Left forelimb (tissue), 1 donor: ENCODE results near the gene MYORG.

ENCODE experiments used
- DNase-seq: peaks from one replicate; pipeline ENCODE4 v3.0.0-alpha.2; 2018; ENCODE audit warnings: low spot score

Gene MYORG

DNA sequence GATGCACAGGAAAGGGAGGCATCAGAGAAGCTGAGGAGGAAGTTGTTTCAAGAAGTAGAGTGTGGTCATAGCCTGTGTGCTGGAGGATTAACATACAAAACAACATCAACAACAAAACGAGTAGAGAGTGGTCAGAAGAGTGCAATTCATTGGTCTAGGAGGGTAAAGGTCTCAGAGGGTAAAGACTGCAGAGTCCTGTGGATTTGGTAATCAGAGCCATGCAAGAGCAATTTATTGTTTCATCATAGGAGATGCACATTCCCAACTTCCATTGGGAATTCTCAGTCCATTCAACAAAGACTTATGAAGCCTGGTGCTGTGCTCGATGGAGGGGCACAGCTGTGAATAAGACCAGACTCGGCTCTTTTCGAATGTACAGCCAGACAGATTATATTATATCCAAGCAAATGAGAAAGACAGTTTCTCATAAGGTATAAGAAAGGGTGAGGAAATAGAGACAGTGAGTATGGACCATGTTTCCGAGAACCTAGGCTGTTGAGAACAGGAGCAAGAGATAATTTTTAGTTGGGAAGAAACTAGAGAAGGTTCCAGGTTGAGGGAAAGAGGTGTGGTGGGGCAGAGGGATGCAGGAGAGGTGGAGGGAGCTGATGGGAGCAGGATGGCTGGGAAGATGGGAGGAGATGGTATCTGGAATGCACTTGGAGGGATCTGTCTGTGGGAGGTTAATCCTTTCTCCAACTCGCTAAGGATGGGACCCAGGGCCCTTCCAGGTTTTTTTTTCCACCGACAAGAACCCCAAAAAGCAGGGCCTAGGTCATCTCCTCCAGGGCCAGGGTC lies 7.9 kb upstream of the MYORG start:
- DNase-seq = no peak

DNA sequence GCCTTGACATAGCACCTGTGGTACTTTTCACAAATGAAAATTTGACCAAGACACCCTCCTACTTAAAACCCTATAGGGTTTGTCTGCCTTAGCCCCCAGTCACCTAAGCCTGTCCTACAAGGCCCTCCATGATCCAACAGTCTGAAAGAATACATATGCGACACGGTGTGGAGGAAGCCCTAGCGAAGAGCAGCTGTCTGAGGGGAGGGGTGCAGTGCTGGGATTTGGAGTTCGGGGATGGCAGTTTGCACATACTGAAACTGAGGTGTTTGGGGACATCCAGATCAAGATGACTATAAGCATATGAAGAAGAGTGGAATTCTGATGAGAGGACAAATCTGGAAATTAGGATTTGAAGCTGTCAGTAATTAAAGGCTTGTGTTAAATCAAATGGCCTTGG lies 7.2 kb upstream of the MYORG start:
- DNase-seq = no peak

DNA sequence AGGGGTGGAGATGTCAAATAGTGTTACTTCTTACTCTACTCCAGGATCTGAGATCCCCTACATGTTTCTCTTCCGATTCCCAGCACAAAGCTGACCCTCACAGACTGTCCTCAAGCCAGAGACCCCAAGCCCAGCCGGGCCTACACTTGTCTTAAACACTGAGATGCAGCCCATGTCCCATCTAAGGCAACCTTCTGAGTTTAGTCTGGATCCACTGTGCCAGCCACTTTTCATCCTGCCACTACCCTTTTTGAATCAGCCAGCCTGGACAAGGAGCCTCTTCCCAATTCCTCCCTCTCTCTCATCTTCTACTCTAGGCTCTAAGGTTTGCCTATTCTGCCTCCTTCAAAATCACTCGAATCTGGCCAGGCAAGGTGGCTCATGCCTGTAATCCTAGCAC lies 6.2 kb upstream of the MYORG start:
- no peak for DNase-seq

DNA sequence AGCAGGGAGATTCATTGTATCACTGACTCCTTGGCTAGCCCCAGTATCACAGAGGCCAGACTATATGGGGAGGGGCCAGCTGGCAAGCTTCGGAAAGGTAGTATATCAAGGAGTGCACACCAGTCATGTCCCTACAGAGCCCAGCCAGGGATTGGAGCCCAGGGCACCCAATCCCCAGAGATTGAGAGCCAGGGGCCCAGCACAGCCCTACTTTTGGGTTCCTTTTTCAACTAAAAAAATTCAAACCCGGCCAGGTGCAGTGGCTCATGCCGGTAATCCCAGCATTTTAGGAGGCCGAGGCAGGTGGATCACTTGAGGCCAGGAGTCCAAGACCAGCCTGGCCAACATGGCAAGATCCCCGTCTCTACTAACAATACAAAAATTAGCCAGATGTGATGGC lies 5.4 kb upstream of the MYORG start:
- no peak for DNase-seq

DNA sequence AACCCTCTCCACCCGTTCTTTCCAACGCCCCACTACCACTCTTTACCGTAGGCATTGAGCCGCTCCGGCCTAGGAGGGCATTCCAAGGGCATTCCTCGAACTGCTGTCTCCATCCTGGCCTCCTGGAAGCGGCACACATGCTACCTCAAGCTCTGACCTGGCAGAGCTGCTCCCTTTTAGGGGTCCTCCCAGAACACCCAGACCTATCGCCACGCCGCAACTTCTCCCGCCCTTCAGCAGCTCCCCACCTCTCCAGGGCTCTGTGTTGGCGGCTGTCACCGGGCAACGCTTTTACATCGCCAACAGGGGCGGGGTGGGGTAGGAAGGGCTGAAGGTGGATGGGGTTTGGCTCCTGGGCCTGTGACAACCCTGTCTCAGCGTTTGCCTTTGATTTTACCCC lies 4.6 kb upstream of the MYORG start:
- DNase-seq = no peak

DNA sequence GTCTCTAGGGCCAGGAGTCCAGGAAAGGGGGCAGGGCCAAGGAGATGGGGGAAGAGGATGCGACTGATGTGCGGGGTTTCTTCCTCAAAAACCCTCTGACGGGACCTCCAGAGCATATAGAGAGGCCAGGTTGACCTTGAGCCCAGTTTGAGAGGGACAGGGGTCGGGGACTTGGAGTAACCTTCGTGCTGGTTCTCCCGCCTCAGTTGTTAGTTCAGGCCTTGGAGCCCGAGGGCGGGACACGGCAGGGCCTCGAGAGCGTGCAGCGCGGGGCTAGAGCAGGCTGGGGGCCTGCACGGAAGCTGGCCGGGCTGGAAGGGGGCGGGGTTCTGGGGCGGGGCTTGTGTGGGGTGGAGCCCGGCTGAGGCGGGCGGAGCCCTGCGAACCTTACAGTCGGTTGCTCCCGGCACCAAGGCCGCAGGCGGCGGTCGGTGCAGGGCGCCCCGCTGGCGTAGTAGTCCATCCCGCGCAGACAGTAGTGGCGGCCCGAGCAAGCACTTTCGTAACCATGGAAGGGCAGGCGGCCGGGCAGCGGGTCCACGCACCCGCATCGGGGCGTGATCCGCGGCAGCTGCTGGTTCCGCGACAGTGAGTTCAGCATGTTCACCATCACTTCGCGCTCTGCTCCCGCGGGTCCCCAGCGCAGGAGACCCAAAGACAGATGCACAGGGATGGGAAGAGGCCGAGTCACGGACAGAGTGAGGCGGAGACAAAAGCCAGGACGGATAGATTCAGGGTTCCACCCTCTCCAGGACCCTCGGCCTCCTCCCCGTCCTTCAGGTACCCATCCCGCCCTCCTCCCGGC lies 4.0 kb upstream of the MYORG start:
- peak; percentile 88 for DNase-seq

DNA sequence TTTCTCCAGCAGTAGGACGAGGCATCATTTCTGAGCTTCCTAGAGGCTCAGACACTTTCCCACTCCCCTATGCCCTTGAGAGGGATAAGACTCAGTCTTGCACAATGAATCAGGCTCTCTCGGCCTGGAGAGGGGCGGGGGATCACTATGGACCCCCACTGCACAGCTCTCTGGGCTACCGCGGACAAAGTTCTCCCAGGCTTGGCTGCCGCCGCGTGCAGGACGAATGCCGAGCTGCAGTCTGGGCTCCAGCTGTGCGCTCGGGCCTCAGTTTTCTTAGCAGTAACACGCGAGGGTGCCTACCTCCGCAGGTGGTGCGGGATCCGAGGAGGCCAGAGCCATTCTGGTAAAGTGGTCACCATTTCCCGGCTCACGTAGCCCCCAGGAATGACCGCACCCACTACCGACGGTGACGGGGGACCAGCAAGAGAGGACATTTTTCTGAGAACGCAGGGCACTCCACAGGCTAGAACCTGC lies 3.4 kb upstream of the MYORG start:
- DNase-seq = no peak

DNA sequence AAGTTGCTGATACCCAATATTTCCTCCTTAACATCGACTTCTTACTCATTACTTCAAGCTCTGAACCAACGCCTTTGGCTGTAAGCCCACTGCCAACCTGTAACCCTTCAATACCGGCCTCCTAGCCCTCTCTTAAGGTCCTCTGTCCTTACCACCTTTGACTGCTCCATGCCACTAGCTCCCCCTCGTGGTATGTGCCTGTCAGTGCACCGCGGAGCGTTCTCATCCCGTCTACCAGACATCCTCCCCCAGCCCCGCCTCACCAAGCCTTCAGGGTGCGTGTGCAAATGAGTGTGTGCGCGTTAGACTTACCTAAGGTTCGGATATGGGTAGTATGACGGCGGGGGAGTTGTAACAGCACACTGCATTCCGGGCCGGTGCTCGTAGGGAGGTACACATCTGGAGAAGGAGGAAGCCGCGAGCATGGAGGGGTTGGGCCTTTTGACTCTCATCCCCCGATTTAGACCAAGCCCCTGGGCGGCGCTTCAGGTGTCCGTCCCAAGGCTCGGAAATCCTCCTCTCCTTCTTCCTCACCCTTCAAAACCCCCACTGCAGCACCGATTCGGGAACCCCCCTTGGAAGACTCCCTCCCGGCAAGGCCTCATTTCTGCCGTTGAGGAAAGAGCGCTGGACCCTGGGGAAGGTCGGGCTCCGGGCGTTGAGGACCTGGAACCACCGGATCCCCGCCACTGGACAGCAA lies 2.8 kb upstream of the MYORG start:
- peak; percentile 88 for DNase-seq

DNA sequence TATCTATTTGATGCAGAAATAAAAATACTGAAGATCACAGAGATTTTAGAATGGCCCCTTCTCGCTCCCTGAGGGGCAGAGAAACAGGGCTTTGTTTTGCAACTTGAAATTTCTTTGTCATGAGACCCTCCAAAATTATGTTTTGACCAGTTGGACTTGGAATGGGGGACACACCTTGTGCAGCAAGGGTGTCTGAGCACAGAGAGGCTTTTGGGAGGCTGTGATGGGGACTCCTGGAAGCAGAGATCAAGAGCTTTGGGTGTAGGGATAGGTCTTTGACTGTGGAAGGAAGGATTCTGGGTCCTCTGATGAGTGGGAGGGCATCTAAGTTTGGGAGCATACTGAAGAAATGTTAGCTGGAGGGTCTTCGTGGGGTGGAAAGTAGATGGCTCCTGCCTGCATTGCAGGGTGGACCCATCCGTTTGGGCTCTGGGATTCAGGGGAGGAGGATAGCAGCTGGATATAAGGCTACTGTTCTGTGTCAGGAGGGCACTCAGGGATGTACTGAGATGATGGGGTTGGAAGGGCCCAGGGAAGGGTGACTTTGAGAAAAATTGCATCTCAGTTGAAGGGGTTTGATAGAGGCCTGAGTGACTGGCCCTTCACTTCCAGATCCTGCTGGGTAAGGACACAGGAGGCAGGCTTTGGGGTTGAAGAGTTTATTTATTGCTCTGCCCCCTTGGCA lies 1.8 kb upstream of the MYORG start:
- DNase-seq = no peak

DNA sequence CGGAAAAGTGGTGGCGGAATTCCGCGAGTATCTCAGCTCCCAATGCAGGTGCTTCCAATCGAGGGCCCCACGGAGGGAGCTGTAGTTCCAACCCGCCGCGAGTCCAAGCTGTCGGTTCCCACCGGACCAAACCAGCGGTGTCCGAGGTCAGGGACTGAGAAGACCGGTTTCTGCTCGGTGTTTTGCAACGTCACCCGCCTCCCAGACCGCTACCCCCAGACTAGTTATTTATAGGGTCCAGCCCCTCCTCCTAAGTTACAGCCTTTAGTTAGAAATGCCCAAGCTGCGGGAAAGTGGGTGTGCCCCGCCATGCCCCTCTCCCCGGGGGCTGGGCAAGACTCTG lies 677 bp upstream of the MYORG start:
- no peak for DNase-seq

DNA sequence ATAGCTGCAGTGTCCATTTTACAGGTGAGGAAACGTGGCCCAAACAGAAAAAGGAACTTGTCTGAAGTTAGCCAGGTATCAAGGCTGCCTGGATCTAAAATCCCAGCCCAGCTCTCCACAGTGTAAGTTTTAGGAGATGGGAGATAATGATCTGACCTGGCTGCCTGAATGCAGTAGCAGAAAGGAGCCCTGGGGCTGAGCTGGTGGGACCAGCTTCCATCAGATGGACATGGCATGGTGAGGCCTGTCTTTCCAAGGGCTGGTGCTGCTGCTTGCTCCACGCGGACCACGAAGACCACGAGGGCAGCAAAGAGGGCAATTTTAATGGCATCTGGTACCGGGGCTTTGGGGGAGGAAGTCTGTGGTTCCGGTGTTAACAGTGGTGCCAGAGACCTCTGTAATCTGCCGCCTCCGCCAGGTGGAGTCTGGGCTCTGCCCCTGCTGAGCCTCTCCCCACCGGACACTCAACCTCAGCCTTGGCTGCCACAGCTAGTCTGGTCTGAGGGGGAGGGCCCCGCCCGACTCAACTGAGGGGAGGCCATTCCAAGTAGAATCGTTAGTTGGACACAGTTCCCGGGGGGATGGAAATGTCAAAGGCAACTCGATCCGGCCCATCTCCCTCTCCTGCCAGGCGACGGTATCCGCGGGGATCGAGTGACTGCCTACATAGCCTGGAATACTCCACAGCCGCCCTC lies 650 bp downstream of the MYORG start:
- DNase-seq = no peak

DNA sequence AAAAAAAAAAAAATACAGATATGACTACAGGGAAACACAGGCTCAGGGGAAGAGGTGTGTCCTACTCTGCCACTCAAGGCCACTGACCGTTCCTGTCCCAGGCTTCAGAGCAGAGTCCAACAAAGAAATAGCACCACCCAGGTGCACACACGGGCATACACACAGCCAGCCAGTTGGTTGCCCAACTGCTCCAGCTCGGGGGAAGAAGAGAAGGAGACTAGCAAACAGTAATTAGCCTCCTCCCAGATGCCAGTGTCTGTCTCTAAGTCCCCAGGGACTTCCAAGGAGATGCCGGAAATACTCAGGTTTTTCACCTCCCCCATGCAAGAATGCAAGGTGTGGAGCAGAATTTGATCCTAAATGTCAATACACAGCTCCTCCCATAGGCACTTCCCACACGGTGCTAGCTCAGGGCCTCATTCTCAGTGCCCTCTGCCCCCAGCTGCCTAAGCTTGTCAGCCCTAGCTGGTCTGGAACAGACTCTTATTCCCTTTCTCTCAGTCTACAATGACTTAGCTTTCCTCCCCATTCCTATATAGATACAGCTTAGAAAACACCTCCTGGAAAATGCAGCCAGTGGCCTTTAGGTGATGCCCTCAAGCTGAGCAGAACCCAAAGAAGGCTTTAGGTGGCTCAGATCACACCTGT lies 1.7 kb downstream of the MYORG start:
- no peak for DNase-seq

DNA sequence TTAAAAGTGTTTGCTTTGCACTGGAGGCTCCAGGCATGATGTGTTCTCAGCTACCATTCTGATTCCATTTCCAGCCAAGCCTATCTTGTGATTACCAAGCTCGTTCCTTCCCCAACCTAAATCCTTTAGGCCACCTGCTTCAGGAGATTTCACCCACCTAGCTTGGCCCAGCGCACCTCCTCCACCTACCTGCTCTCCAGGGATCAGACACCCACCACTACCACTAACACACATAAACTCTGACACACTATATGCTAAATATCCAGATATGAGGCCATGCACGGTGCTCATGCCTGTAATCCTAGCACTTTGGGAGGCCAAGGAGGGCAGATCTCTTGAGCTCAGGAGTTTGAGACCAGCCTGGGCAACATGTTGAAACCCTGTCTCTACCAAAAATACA lies 2.4 kb downstream of the MYORG start:
- no peak for DNase-seq

DNA sequence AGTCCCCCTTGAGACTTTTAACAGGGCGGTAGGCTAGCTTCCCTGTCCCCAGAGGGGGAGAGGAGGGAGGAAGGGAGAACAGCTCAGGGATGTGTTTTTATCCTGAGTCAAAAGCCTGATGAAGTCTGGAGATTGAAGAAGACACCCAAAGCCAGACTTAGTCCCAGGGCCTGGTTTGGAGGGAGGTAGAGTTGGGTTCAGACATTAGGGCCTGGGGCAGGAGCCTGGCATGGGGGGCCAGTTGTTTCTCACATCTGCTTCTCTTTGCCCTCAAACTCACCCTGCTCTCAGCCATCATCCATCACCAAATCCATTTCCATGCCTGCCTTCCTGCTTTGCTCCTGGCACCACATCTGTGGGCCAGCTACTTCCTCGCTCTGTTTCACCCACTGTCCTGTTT lies 2.9 kb downstream of the MYORG start:
- no peak for DNase-seq

DNA sequence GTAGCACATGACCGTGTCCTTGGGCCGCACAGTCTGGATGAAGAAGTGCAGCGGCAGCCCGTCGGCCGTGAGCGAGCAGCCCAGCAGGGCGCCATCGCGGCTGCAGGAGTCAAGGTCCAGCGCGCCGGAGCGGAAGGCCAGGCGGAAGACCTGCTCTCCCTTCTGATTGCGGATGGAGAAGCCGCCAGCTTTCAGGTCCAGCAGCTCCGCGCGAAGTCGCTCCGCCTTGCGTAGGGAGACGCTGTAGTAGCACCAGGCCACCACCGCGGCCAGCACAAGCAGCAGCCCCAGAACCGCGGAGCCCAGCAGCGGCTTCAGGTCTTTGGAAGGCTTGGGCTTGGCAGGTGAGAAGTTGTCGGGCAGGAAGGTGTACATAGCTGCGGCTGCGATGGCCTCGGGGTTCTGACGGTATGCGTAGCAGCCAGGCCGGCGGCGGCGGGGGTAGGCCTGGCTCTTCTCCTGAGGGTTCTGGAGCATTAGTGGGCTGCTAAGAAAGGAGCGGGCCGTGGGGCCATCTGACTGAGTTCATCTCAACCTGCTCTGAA lies 4.2 kb downstream of the MYORG start:
- DNase-seq = no peak

DNA sequence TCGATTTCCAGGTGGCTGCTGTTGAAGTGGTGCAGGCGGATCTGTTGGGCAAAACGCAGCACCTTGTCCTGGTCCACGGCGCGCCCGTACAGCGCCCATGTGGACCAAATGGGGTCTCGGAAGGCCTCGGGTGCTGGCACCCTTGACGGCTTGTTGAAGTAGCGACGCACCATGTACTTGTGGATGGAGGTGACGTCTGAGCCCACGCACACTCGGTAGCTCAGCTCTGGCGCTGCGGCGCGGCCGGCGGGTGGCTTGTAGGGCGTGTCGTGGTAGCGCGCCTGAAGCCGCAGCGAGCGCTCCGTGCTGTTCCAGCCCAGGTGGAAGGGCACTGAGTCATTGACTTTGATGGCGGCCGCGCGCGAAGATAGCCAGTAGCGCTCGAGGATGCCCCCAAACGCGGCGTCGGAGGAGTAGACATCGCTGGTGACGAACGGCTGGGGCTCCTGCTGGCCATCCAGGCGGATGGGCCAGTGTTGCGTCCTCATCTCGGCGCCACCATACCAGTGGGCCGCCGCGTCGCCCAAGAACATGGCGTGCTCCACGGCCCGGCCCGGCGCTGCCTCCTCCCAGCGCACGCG lies 4.7 kb downstream of the MYORG start:
- no peak for DNase-seq

DNA sequence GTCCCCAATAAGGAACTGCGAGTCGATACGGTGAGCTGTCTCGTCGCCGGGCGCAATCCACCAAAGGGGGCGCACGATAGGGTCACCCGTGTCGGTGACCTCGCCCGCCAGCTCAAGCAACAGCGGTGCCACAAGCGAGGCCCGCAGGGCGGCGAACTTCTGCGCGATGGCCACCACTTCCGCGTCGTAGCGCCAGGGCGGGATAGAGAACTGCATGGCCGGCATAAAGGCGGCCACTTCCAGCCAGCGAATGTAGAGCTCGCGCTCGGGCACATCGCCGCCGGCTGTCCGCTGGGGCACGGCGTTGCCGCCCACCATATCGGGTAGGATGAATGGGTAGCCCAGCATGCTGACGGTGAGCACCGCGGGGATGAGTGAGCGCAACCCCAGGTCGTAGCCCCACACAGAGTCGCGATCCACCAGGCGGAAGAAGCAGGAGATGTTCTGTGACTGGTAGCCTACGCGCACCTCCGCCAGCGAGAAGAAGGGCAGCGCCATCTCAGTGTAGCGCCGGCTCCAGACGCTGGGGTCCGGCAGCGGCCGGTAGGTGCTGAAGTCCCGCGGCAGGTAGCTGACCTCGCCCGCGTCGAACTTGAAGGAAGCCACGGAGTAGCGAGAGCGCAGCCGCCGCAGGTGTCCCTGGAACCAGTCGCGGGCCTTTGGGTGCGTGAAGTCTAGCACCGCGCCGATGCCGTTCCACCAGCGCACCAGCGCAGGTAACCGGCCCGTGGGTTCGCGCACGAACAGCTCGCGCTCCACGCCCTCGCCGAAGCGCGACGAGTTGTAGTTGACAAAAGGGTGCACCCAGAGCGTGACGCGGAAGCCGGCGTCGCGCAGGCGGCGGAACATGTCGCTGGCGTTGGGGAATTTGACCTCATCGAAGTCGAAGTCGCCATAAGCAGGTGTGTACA lies 5.5 kb downstream of the MYORG start:
- DNase-seq = no peak

DNA sequence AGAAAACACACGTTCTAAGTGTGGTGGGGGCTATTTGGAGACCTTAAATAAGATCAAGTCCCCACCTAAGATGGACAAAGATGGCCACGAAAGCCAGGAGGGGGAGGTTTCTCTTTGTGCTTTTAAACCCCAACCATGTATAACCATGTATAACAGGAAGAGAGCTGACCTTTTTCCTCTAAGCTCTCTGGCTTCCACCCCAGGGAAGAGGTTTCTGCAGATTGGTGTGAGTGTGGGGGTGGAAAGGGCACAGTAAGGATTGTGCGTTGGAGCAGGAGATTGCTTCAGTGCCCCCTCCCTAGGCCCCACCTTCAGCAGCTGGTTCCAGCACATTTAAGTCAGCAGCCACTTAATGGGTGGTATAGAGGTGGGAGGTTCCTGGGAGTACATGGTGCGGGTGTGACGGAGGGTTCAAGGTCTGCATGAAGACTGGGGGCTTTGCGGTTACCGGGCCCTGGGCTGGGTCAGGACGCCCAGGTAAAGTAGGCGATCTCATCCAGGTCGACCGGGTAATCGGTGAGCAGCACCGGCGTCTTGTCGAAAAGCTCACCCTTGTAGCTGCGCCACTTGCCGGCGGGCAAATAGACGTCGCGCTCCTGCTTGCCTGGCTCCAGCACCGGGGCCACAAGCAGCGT lies 6.2 kb downstream of the MYORG start:
- DNase-seq = no peak

DNA sequence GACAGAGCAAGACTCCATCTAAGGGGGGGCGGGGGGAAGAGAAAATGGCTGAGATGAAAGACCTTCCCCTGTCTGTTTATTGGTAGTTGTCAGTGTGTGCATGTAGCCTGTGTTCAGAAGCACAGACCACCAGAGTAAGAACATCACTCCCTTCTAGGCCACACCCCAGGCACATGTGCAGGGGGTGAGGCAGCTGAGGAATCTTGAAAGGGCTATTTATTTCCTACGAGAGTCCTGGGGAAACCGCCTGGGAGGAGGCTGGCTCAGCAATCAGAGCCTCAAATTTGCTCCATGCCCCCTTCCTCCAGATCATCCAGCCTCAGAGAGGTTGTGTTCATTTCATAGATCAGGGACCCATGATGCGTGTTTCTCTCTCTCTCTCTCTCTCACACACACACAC lies 7.1 kb downstream of the MYORG start:
- DNase-seq = no peak
